ENCODE data around the gene MYOT. TPM values are rescaled to one million over a fixed set of nuclear protein-coding genes. Genes with fewer than 3 reads are reported as not detected.

MYOT gene
- total and polyA plus RNA-seq, 10 of the 15 experiments (the other 5 are each of a cell fraction or from before 2014, with no cell fraction given) = 0.15 to 1.5 (median 0.53) TPM; not detected in 5

- TF ChIP-seq RUNX3 (IDR thresholded peaks at IDR 0.05; ENCODE audit: low read length) (no peak), EP300 (IDR thresholded peaks at IDR 0.05; ENCODE audit: borderline replicate concordance in 1 of 2, control insufficient read depth in 1 of 2, low read depth in 2 of 2, low read length in 2 of 2) (no peak), BACH1 (IDR thresholded peaks at IDR 0.05; ENCODE audit: borderline replicate concordance) (no peak), RAD51 (IDR thresholded peaks at IDR 0.05) (no peak), MYC (IDR thresholded peaks at IDR 0.05; ENCODE audit: insufficient read depth, insufficient read length, insufficient replicate concordance, low read length, severe bottlenecking) (no peak)
Observed at GRCh38 chr5:137838976-137839375, 28.7 kb upstream of the MYOT start (continued).

- H3K4me1 ChIP-seq (ENCODE audit: control insufficient read depth, insufficient read depth, low read length) = peaks cover 4% of the 10 kb centered on the region; the same call in 1 of the 2 replicates
- ATAC-seq (no peak), FAIRE-seq (no peak), DNase-seq (ENCODE audit: low read depth, low spot score) (no peak)
- no peak overlapping the region for H3K9ac ChIP-seq (ENCODE audit: control insufficient read depth, insufficient read depth, low read length)
- H3K4me2 ChIP-seq (ENCODE audit: control insufficient read depth, insufficient read depth) = no peak overlapping the region
- no TSS peak for BruUV-seq (replicated peaks)
- WGBS (ENCODE audit: insufficient coverage, insufficient replicate concordance, low lambda C conversion rate, missing lambda C conversion rate) = 84% methylated on average over 5 of the region's 5 CpGs
- no peaks in the 10 kb centered on the region for H3K9me3 ChIP-seq (replicated peaks; ENCODE audit: control insufficient read depth, insufficient read depth, low read length)
- no peak overlapping the region for H3K4me3 ChIP-seq
- H2AFZ ChIP-seq (ENCODE audit: control insufficient read depth, low read depth, low read length) = no peak overlapping the region
- CTCF ChIA-PET = interaction anchor here (1.3 to 2.2 kb wide), 2 partner anchors 47 to 100 kb away, joined by 3 to 6 read pairs; partner anchors contain the start of gene PKD2L2
- H3K36me3 ChIP-seq (ENCODE audit: control insufficient read depth in 2 of 2, insufficient read depth in 2 of 2, low read length in 1 of 2) = no peaks in the 10 kb centered on the region
- POLR2A ChIA-PET = no interaction called here
- in situ Hi-C loops (cut with MboI) = no loop called here
- H3K27me3 ChIP-seq (replicated peaks in 1 of 2; ENCODE audit: control insufficient read depth in 2 of 2, insufficient read depth in 2 of 2, low read length in 1 of 2) = no peaks in the 10 kb centered on the region
- H3K79me2 ChIP-seq (ENCODE audit: control insufficient read depth, insufficient read depth, low read length) = no peaks in the 10 kb centered on the region
- SMC1A ChIA-PET (ENCODE audit: uncharacterized antibody, unreplicated experiment) = interaction anchor here (0.6 to 2.9 kb wide), 3 partner anchors 18 to 94 kb away, joined by 5 to 9 read pairs (median 5); no protein-coding TSS in a partner anchor
- no peak for TF ChIP-seq BHLHE40 (IDR thresholded peaks at IDR 0.05; ENCODE audit: borderline replicate concordance in 1 of 2, low read depth in 2 of 2, low read length in 1 of 2)
- TF ChIP-seq CBX3 (IDR thresholded peaks at IDR 0.05; ENCODE audit: borderline replicate concordance, low read depth) = no peak
- no peak for TF ChIP-seq NFYA (IDR thresholded peaks at IDR 0.05; ENCODE audit: borderline replicate concordance, low read depth, low read length)
- no peak overlapping the region for H3K27ac ChIP-seq (ENCODE audit: control insufficient read depth, insufficient read depth)
- H4K20me1 ChIP-seq (ENCODE audit: control insufficient read depth, insufficient read depth) = no peaks in the 10 kb centered on the region
- intact Hi-C loops (cut with micrococcal nuclease; ENCODE audit: unreplicated experiment) = no loop called here
- RAD21 ChIA-PET (ENCODE audit: unreplicated experiment) = no interaction called here
Observed at GRCh38 chr5:137842296-137842695, 25.4 kb upstream of the MYOT start.
